HG03558 (cell line): Measurements from ENCODE around the gene ACTL9.
"Not testable (repeated sequence)": the region's sequence is repeated elsewhere in the genome, so short reads cannot be mapped to it uniquely, and the experiment has no call there.

Source experiments
- ATAC-seq: cut with Tn5 transposase; IDR thresholded peaks from one replicate; pipeline ENCODE4 v1.9.1; 2021; ENCODE audit warnings: moderate number of reproducible peaks; ENCODE audit not compliant: unreplicated experiment; ENCODE audit errors: extremely low read depth

Gene ACTL9

DNA sequence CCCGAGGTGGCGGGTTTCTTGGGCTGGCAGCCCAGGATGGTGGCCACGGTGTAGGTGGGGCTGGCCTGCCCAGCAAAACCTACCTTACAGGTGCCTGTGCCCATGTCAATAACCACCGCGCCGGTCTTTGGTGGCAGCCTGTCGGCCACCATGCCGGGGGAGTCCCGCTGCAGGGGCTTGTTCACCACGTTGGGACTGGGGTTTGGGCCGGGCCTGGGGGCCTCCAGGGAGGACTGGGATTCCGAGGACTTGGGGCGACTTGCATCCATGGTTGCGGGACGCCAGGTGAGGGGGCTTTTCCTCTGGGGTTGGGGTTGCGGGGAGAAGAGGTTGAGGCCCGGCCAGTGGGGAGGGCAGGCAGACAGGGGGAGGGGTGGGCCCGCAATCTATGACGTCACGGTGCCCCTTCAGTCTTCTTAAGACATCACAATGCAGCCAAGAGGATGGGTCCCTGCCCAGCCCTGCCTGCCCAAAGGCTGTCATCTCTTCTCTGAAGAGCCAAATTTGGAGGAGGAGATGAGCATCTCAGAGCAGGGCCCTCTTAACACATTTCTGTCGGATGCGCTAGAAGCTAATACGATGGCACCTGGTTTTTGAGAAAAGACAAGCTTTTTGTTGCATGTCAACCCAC is at the start of gene ACTL9:
Gene ACTL9 (minus strand): TSS at position 363 of the 631 bp plus-strand sequence. CDS start 94 bp downstream, at position 269.
- ATAC-seq: no peak

DNA sequence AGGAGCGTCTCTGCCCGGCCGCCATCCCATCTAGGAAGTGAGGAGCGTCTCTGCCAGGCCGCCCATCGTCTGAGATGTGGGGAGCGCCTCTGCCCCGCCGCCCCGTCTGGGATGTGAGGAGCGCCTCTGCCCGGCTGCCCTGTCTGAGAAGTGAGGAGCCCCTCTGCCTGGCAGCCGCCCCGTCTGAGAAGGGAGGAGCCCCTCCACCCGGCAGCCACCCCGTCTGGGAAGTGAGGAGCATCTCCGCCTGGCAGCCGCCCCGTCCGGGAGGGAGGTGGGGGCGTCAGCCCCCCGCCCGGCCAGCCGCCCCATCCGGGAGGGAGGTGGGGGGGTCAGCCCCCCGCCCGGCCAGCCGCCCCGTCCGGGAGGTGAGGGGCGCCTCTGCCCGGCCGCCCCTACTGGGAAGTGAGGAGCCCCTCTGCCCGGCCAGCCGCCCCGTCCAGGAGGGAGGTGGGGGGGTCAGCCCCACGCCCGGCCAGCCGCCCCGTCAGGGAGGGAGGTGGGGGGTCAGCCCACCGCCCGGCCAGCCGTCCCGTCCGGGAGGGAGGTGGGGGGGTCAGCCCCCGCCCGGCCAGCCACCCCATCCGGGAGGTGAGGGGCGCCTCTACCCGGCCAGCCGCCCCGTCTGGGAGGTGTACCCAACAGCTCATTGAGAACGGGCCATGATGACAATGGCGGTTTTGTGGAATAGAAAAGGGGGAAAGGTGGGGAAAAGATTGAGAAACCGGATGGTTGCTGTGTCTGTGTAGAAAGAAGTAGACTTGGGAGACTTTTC is 40.9 kb upstream of the ACTL9 start:
- ATAC-seq: not testable (repeated sequence)

GRCh38 chr19:8738377-8738776 is 39.8 kb upstream of the ACTL9 start:
- ATAC-seq: no peak

- no peak for ATAC-seq
Observed at GRCh38 chr19:8731428-8732169, 33.0 kb upstream of the ACTL9 start.

- no peak for ATAC-seq
Observed at GRCh38 chr19:8724276-8724675, 25.7 kb upstream of the ACTL9 start.

GRCh38 chr19:8722032-8722431 is 23.4 kb upstream of the ACTL9 start:
- ATAC-seq: no peak

DNA sequence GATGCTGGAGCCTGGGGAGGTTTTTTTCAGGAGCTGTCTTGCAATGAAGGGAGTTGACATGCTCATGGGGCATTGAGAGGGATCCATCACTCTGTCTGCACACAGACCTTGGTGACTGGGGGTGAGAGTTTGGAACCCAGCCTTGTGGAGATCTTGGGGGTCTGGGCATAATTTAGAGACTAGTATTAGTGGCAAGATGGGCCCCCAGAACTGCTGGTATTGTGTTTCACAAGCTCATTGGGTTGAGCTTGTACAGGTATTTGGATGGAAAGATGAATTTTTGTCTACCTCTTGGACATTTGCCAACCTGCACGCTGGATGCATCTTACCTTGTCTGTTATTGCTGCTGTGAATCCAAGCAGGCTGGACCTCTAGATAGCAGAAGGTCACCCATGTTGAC is 22.7 kb upstream of the ACTL9 start, which contains the start of gene OR2Z1:
Gene OR2Z1 (plus strand): TSS at position 301 of the 400 bp plus-strand sequence. CDS start 9,395 bp downstream, outside the sequence.
- ATAC-seq: no peak

GRCh38 chr19:8710337-8710736 is 11.7 kb upstream of the ACTL9 start:
- ATAC-seq: not testable (repeated sequence)

DNA sequence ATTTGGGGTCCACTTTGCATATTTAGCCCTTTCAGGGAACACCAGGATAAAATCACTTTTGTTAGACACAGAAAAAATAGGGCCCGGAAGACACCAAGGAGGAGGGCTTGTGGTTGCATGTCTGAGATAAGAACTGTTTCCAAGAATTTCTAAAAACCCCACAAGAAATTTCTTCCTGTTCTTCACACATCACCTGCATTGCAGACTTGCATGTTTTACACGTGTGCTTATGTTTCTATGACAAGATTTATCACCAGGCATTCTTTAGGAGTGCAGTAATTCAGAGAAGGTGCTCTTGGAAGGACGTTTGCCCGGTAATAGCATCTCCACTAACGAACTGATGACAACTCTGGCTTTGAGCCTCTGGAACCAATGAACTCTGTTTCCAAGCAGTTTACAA is 7.1 kb upstream of the ACTL9 start:
- no peak for ATAC-seq

GRCh38 chr19:8705304-8705703 is 6.7 kb upstream of the ACTL9 start:
- not testable (repeated sequence) for ATAC-seq

DNA sequence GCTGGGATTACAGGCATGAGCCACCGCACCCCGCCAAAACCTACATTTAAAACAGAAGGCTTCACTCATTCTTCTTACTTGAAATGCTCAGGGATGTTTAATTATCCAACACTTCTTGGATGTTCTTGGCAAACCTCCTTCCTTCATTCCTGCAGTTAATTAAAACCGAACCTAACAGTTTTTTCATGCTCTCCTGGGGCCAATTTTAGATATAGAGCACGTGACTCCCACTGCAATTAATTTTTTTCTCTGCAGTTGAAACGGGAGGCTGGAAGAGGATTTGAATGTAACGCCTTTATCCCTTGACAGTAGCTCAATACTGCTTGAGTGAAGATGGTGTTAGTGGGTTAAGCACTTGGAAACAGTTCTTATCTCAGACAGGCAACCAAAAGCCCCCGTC is 4.6 kb upstream of the ACTL9 start:
- ATAC-seq: no peak

GRCh38 chr19:8702350-8702749 is 3.8 kb upstream of the ACTL9 start:
- no peak for ATAC-seq

DNA sequence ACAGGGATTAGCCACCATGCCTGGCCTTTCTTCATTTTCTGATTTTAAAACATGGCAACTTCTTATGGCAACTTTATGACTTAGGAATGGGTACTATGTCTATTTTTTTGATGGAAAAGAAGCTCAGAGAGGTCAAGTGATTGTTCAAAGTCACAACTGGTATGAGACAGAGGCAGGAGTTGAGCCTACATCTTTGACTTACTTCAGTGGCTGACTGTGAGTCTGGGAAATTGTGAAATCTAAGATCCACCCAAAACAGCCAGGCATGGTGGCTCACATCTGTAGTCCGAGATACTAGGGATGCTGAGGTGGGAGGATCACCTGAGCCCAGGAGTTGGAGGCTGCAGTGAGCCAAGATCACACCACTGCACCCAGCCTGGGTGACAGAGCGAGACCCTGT is 2.4 kb upstream of the ACTL9 start:
- ATAC-seq: no peak

GRCh38 chr19:8699908-8700307 is 1.3 kb upstream of the ACTL9 start:
- no peak for ATAC-seq

GRCh38 chr19:8697671-8698432 is 743 bp downstream of the ACTL9 start:
- ATAC-seq: no peak

- ATAC-seq: no peak
Observed at GRCh38 chr19:8696993-8697392, 1.6 kb downstream of the ACTL9 start.

- ATAC-seq: no peak
Observed at GRCh38 chr19:8695911-8696310, 2.7 kb downstream of the ACTL9 start.

- no peak for ATAC-seq
Observed at GRCh38 chr19:8695501-8695900, 3.1 kb downstream of the ACTL9 start.

GRCh38 chr19:8690753-8691539 is 7.6 kb downstream of the ACTL9 start:
- ATAC-seq: no peak

- ATAC-seq: no peak
Observed at GRCh38 chr19:8688930-8689329, 9.7 kb downstream of the ACTL9 start.
